ENCODE data around the gene ALMS1. TPM values are rescaled to one million over a fixed set of nuclear protein-coding genes. Genes with fewer than 3 reads are reported as not detected.

ALMS1 gene
- total and polyA plus RNA-seq, 2 of the 4 experiments (the other 2 are of a cell fraction), result 20.8 to 52.8 TPM

DNA sequence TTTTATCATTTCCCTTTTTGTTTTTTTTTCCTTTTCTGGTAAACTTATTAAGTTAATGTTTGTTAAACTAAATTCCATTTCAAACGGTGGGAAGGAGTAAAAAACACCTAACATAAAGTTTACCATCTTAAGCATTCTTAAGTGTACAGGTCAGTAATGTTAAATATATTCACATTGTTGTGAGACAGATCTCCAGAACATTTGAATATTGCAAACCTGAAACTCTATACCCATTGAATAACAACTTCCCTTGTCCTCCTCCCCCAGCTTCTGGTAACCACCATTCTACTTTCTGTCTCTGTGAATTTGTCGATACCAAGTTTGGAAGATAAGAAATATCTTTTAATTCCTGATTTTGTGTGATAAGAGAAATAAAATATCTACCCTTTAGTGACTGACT lies 268.5 kb downstream of the ALMS1 start:
- BruUV-seq (replicated peaks), result no TSS peak
- H3K9ac ChIP-seq (ENCODE audit: low read depth, low read length), result no peak overlapping the region
- H3K23ac ChIP-seq (ENCODE audit: low read depth, low read length), result no peak overlapping the region
- no peak overlapping the region for H4K8ac ChIP-seq (ENCODE audit: low read depth in 2 of 2, low read length in 2 of 2)
- no peaks in the 10 kb centered on the region for H3K36me3 ChIP-seq (ENCODE audit: control insufficient read depth, insufficient read depth, low read length)
- H2AK9ac ChIP-seq (replicated peaks; ENCODE audit: low read depth, low read length, poor library complexity), result no peak overlapping the region
- H3K4me2 ChIP-seq (ENCODE audit: low read depth, low read length), result no peak overlapping the region
- H3K14ac ChIP-seq (replicated peaks; ENCODE audit: low read depth, low read length), result no peak overlapping the region
- no peak overlapping the region for H3K4me3 ChIP-seq (ENCODE audit: insufficient read depth, low read depth, low read length)
- dilution Hi-C loops (cut with HindIII; ENCODE audit: low sequenced_read_pairs, unreplicated experiment) (no loop called here), in situ Hi-C loops (cut with MboI; ENCODE audit: low sequenced_read_pairs) (no loop called here), intact Hi-C loops (cut with micrococcal nuclease) (no loop called here)
- H3K27ac ChIP-seq (ENCODE audit: insufficient read depth, low read length), result no peak overlapping the region
- H3K4ac ChIP-seq (ENCODE audit: low read depth, low read length), result no peak overlapping the region
- H3K56ac ChIP-seq (ENCODE audit: extremely low read depth, insufficient read depth, low read length), result no peak overlapping the region
- ChIA-PET POLR2A (ENCODE audit: unreplicated experiment) (no interaction called here), CTCF (no interaction called here)
- H3K9me3 ChIP-seq (ENCODE audit: control insufficient read depth, insufficient read depth, low read length), result no peaks in the 10 kb centered on the region
- H4K91ac ChIP-seq (ENCODE audit: insufficient read depth, low read depth, low read length), result no peak overlapping the region
- no peak overlapping the region for H2BK5ac ChIP-seq (ENCODE audit: low read depth, low read length, poor library complexity, severe bottlenecking)
- no peak overlapping the region for H2BK20ac ChIP-seq (ENCODE audit: low read depth, low read length)
- no peaks in the 10 kb centered on the region for H3K4me1 ChIP-seq (ENCODE audit: control insufficient read depth, insufficient read depth, low read length)
- no peak overlapping the region for H3K18ac ChIP-seq (ENCODE audit: low read depth, low read length)
- DNase-seq (no peak), ATAC-seq (ENCODE audit: low read depth) (no peak)
- H3K27me3 ChIP-seq (ENCODE audit: control insufficient read depth, insufficient read depth, low read length), result peaks cover 1% of the 10 kb centered on the region; the same call in 1 of the 2 replicates
- H2BK120ac ChIP-seq (ENCODE audit: low read depth, low read length), result no peak overlapping the region
- no peaks in the 10 kb centered on the region for H3K9me1 ChIP-seq (ENCODE audit: insufficient read depth, low read length)
- H4K5ac ChIP-seq (ENCODE audit: low read depth, low read length), result no peak overlapping the region
- H2AFZ ChIP-seq (replicated peaks; ENCODE audit: low read length, poor library complexity), result no peak overlapping the region
- H2BK15ac ChIP-seq (ENCODE audit: low read depth, low read length), result no peak overlapping the region
- WGBS, 2 experiments (ENCODE audit: extremely low coverage in 2 of 2, insufficient read length in 1 of 2), result no CpG with 5 or more reads among the region's 2 CpGs
- TF ChIP-seq CHD1 (IDR thresholded peaks at IDR 0.05; ENCODE audit: low read depth, low read length) (no peak), RFX5 (IDR thresholded peaks at IDR 0.05; ENCODE audit: low read depth, low read length) (no peak), CEBPB (IDR thresholded peaks at IDR 0.05; ENCODE audit: low read depth, low read length) (no peak), MAFK (IDR thresholded peaks at IDR 0.05; ENCODE audit: low read depth, low read length) (no peak), SMC3 (IDR thresholded peaks at IDR 0.05; ENCODE audit: low read depth, low read length) (no peak), FOS (IDR thresholded peaks at IDR 0.05; ENCODE audit: low read depth, low read length) (no peak), BHLHE40 (IDR thresholded peaks at IDR 0.05; ENCODE audit: low read depth, low read length) (no peak), USF2 (IDR thresholded peaks at IDR 0.05; ENCODE audit: low read depth, low read length) (no peak), CTCF (conservative IDR thresholded peaks at IDR 0.05; ENCODE audit: low read depth, low read length) (no peak), RCOR1 (IDR thresholded peaks at IDR 0.05; ENCODE audit: insufficient replicate concordance, low read length) (no peak), MXI1 (IDR thresholded peaks at IDR 0.05; ENCODE audit: borderline replicate concordance, low read depth, low read length) (no peak), NFE2L2 (IDR thresholded peaks at IDR 0.05; ENCODE audit: low read depth, low read length) (no peak), POLR2A (IDR thresholded peaks at IDR 0.05; ENCODE audit: low read depth, low read length) (no peak), MAZ (IDR thresholded peaks at IDR 0.05; ENCODE audit: borderline replicate concordance, low read depth, low read length) (no peak), RAD21 (IDR thresholded peaks at IDR 0.05; ENCODE audit: low read length) (no peak)
- TF ChIP-seq, protein P1, sequence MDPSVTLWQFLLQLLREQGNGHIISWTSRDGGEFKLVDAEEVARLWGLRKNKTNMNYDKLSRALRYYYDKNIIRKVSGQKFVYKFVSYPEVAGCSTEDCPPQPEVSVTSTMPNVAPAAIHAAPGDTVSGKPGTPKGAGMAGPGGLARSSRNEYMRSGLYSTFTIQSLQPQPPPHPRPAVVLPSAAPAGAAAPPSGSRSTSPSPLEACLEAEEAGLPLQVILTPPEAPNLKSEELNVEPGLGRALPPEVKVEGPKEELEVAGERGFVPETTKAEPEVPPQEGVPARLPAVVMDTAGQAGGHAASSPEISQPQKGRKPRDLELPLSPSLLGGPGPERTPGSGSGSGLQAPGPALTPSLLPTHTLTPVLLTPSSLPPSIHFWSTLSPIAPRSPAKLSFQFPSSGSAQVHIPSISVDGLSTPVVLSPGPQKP (IDR thresholded peaks at IDR 0.05; ENCODE audit: borderline replicate concordance, low read depth, low read length), result no peak
- H2AK5ac ChIP-seq (ENCODE audit: low read depth, low read length), result no peak overlapping the region
- H3K79me1 ChIP-seq (ENCODE audit: low read depth in 1 of 2, low read length in 2 of 2), result no peaks in the 10 kb centered on the region
- H4K20me1 ChIP-seq (ENCODE audit: insufficient read depth, low read length), result no peaks in the 10 kb centered on the region

Measured in IMR-90 (cell line).